T-cell (primary cell): Measurements from ENCODE around the gene GET4. TPM values are rescaled to one million over a fixed set of nuclear protein-coding genes. Genes with fewer than 3 reads are reported as not detected.

Experiments used
- ATAC-seq, 4 experiments: fragments of 200-7000 bp in 3 of 4; fragments of 150-1000 bp in 1 of 4; cut with Tn5 transposase; replicated peaks in 1 of 4; 1 replicate in 3 of 4; 2 replicates in 1 of 4; pipeline ENCODE4 v1.10.0; 2021; ENCODE audit warnings: moderate library complexity in 3 of 4, mild to moderate bottlenecking in 2 of 4, moderate number of reproducible peaks in 1 of 4
- CTCF ChIA-PET, 2 donors: fragments of 300-600 bp; sonication (Branson Sonifier 250); formaldehyde crosslinking; loops; one replicate each; lab custom pipeline; 2022; ENCODE audit warnings: antibody characterized with exemption in 2 of 2; lab: Charles Lee
- POLR2A ChIA-PET, 2 donors: fragments of 300-600 bp; sonication (Branson Sonifier 250); formaldehyde crosslinking; loops; one replicate each; lab custom pipeline; 2022; ENCODE audit warnings: antibody characterized with exemption in 2 of 2; lab: Charles Lee
- DNase-seq, 35 experiments: peaks; one replicate each; pipeline versions ENCODE4 v3.0.0 to v3.0.0-alpha.2; 2013 to 2023
- H3K27ac ChIP-seq: one replicate; pipeline ENCODE4 v1.5.1; 2013; ENCODE audit warnings: low read length
- H3K27me3 ChIP-seq, 2 experiments: replicated peaks in 1 of 2; 1 replicate in 1 of 2; 2 replicates in 1 of 2; pipeline versions ENCODE4 v1.6.1 to v1.7.0; 2013; ENCODE audit warnings: low read length in 1 of 2, mixed read lengths in 1 of 2; ENCODE audit not compliant: control insufficient read depth in 2 of 2, insufficient read depth in 2 of 2; ENCODE audit errors: extremely low read depth in 1 of 2
- H3K36me3 ChIP-seq, 2 donors: 1 replicate in 1 of 2; 2 replicates in 1 of 2; pipeline versions ENCODE4 v1.6.1 to v1.7.0; 2013; ENCODE audit warnings: low read length in 1 of 2; ENCODE audit not compliant: control insufficient read depth in 2 of 2, insufficient read depth in 1 of 2; ENCODE audit errors: extremely low read depth in 1 of 2
- H3K4me1 ChIP-seq, 2 experiments: 1 replicate in 1 of 2; 2 replicates in 1 of 2; pipeline versions ENCODE4 v1.6.1 to v1.7.0; 2013; ENCODE audit warnings: low read length in 2 of 2, mixed read lengths in 1 of 2; ENCODE audit not compliant: insufficient read depth in 2 of 2, control insufficient read depth in 1 of 2; ENCODE audit errors: extremely low read depth in 1 of 2
- H3K4me3 ChIP-seq, 2 donors: 1 replicate in 1 of 2; 2 replicates in 1 of 2; pipeline versions ENCODE4 v1.5.1 to v1.7.0; 2013; ENCODE audit warnings: mild to moderate bottlenecking in 2 of 2, low read length in 1 of 2, moderate library complexity in 1 of 2; ENCODE audit not compliant: control insufficient read depth in 1 of 2; ENCODE audit errors: extremely low read depth in 1 of 2
- H3K9me3 ChIP-seq: 2 replicates; pipeline ENCODE4 v1.7.0; 2013
- H3K27ac Mint-ChIP-seq, 2 donors: one replicate each; pipeline ENCODE4 v1.8.0; 2020 to 2021; ENCODE audit warnings: mild to moderate bottlenecking in 2 of 2, mixed read lengths in 2 of 2
- H3K27me3 Mint-ChIP-seq, 2 donors: one replicate each; pipeline ENCODE4 v1.8.0; 2021 to 2022; ENCODE audit warnings: mixed read lengths in 2 of 2
- H3K36me3 Mint-ChIP-seq: one replicate; pipeline ENCODE4 v1.8.0; 2021; ENCODE audit warnings: mixed read lengths
- H3K4me1 Mint-ChIP-seq, 3 donors: one replicate each; pipeline ENCODE4 v1.8.0; 2020 to 2022; ENCODE audit warnings: mixed read lengths in 3 of 3, mild to moderate bottlenecking in 1 of 3
- H3K4me3 Mint-ChIP-seq, 3 donors: one replicate each; pipeline ENCODE4 v1.8.0; 2020 to 2022; ENCODE audit warnings: mild to moderate bottlenecking in 3 of 3, mixed read lengths in 3 of 3, moderate library complexity in 3 of 3
- H3K9me3 Mint-ChIP-seq, 3 donors: one replicate each; pipeline ENCODE4 v1.8.0; 2020 to 2022; ENCODE audit warnings: mixed read lengths in 3 of 3
- WGBS: methylation state at CpG from one replicate; pipeline ENCODE4 v1.1.5; 2013; ENCODE audit warnings: missing lambda C conversion rate; ENCODE audit not compliant: insufficient coverage; 5-methylcytosine and 5-hydroxymethylcytosine counted together
- total RNA-seq, 35 experiments: library from RNA in 6 of 35; stranded (reverse) in 6 of 35; fragments of 120-200 nt in 1 of 35; gene quantifications; one replicate each; pipeline versions ENCODE4 v1.2.1 to v1.2.4 and lab custom pipeline; 2013 to 2026

GET4 gene
- total RNA-seq, 5 donors from 2014 or later (not counting 1 experiment from before 2014, with no cell fraction given): 52.2 to 76.4 (median 54.7) TPM

DNA sequence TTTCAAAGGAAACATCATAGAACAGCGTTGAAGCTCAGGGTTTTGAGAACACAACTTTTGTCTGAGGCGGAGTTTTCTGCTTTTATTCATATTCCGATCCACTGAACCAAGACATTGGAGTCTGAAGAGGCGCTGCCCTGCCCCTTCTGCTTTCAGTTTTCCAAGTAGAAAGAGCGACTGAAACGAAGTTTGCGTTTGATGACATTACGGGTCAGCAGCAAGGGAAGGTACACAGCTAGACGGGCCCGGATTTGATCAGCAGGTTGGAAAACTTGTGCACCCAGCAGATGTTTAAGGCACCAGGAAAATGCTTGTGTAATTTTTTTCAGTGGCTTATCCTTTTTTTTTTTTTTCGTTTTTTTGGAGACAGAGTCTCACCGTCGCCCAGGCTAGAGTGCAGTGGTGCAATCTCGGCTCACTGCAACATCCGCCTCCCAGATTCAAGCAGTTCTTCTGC lies 43.4 kb upstream of the GET4 start:
- Mint-ChIP-seq H3K4me3 (peak overlapping the region; percentile 72 to 85 (median 80)), H3K4me1 (peaks cover 63 to 88% (median 71%) of the 10 kb centered on the region in 3 donors), H3K36me3 (peaks cover 22% of the 10 kb centered on the region), H3K27me3 (no peaks in the 10 kb centered on the region), H3K9me3 (no peaks in the 10 kb centered on the region), H3K27ac (peak overlapping the region; percentile 95 to 99)
- Histone ChIP-seq H3K4me1 (peaks cover 24 to 52% of the 10 kb centered on the region in 2 experiments), H3K27ac (peak overlapping the region; percentile 88), H3K36me3 (peaks cover 6 to 8% of the 10 kb centered on the region in 2 donors), H3K9me3 (no peaks in the 10 kb centered on the region), H3K27me3 (no peaks in the 10 kb centered on the region), H3K4me3 (peak overlapping the region in 1 of 2 donors; percentile 18)
- ChIA-PET CTCF (interaction anchor here in 1 of 2 donors (0.6 to 0.7 kb wide), 2 partner anchors 12 to 16 kb away, joined by 3 to 4 read pairs; no protein-coding TSS in a partner anchor), POLR2A (no interaction called here)
- ATAC-seq: no peak
- WGBS: 89% methylated on average over 10 of the region's 15 CpGs
- DNase-seq: no peak

DNA sequence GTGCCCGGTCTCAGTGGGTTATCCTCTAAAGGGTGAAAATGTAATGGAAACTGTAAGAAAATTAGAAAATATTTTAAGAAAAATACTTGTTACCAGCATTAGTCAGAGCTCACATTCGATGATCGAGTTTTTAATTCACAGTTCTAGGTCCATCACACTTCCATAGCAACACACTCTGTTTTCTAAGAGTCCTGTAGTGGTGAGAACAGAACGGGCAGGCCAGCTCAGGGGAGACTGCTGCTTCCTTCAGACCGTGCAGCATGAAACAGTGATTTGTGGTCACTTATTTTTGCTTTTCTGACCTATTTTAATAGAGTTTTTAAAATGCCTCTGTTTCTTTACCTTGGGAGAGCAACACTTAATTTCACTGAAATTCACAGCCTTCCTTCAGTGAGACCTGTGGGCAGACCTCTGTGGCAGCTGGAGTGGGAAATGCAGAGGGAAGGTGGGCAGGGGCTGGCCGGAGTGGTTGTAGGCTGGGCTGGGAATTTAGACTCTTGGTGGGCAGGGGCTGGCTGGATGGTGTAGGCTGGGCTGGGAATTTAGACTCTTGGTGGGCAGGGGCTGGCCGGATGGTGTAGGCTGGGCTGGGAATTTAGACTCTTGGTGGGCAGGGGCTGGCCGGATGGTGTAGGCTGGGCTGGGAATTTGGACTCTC lies 42.6 kb upstream of the GET4 start:
- H3K36me3 Mint-ChIP-seq: peaks cover 27% of the 10 kb centered on the region
- no peak overlapping the region for H3K4me3 ChIP-seq
- no peaks in the 10 kb centered on the region for H3K9me3 ChIP-seq
- 100% methylated on average over 3 of the region's 8 CpGs for WGBS
- peak overlapping the region; percentile 49 to 99 for H3K27ac Mint-ChIP-seq
- no peak overlapping the region for H3K27ac ChIP-seq
- peaks cover 6 to 8% of the 10 kb centered on the region in 2 donors for H3K36me3 ChIP-seq
- DNase-seq: no peak
- POLR2A ChIA-PET: no interaction called here
- H3K27me3 ChIP-seq: no peaks in the 10 kb centered on the region
- peaks cover 24 to 50% of the 10 kb centered on the region in 2 experiments for H3K4me1 ChIP-seq
- no peaks in the 10 kb centered on the region for H3K9me3 Mint-ChIP-seq
- H3K4me1 Mint-ChIP-seq: peaks cover 59 to 83% (median 66%) of the 10 kb centered on the region in 3 donors
- H3K4me3 Mint-ChIP-seq: no peak overlapping the region
- H3K27me3 Mint-ChIP-seq: no peaks in the 10 kb centered on the region
- no peak for ATAC-seq
- CTCF ChIA-PET: interaction anchor here in 1 of 2 donors (0.7 kb wide), 1 partner anchor 16 kb away, joined by 3 read pairs; no protein-coding TSS in a partner anchor

DNA sequence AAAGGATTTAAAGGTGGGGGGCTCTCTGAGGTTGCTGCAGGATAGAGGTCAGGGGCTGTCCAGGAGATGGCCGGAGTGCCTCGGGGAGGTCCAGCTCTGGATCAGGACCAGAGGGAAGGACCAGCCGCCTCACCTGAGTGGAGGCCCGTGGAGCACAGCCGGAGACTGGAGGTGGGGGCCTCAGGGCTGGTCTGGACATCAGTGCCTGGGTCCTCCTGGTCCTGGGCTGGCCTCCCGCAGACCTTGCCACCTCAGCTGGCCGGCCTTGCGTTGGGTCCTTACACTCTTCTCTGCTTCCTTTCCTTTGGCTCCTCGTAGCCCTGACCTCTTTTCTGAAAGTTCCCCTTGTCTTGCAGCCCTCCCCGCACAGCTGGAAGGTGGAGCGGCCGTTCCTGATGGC lies 42.1 kb upstream of the GET4 start:
- peaks cover 32% of the 10 kb centered on the region for H3K36me3 Mint-ChIP-seq
- H3K36me3 ChIP-seq: peaks cover 8 to 11% of the 10 kb centered on the region in 2 donors
- POLR2A ChIA-PET: no interaction called here

DNA sequence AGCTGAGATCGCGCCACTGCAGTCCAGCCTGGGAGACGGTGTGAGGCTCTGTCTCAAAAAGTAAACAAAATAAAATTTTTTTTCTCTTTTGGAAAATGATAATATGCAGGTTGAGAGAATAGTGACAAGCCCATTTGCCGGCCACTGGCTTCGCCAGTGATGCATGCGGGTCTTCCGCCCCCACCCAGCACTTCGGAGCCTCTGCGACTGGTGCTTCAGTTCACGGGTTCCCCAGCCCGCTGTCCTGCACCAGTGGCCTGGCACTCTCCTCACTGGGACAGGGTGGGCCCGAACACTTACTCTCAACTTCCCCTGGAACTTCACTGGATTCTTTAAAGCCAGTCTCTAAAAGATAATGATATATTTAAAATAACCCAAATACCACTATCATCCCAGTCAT lies 41.3 kb upstream of the GET4 start:
- Histone ChIP-seq H3K4me1 (peaks cover 24 to 47% of the 10 kb centered on the region in 2 experiments), H3K36me3 (peaks cover 8 to 16% of the 10 kb centered on the region in 2 donors), H3K27ac (no peak overlapping the region), H3K27me3 (no peaks in the 10 kb centered on the region), H3K4me3 (no peak overlapping the region), H3K9me3 (no peaks in the 10 kb centered on the region)
- Mint-ChIP-seq H3K4me3 (no peak overlapping the region), H3K9me3 (no peaks in the 10 kb centered on the region), H3K27ac (peak overlapping the region in 1 of 2 donors; percentile 49), H3K36me3 (peaks cover 36% of the 10 kb centered on the region), H3K4me1 (peaks cover 50 to 73% (median 54%) of the 10 kb centered on the region in 3 donors), H3K27me3 (no peaks in the 10 kb centered on the region)
- ATAC-seq: no peak
- 94% methylated on average over 7 of the region's 12 CpGs for WGBS
- no peak for DNase-seq
- CTCF ChIA-PET: no interaction called here
- POLR2A ChIA-PET: no interaction called here

More for the DNA sequence above, 42.1 kb upstream of the GET4 start:
- no peak for ATAC-seq
- no peaks in the 10 kb centered on the region for H3K27me3 Mint-ChIP-seq
- Histone ChIP-seq H3K4me3 (no peak overlapping the region), H3K27me3 (no peaks in the 10 kb centered on the region), H3K9me3 (no peaks in the 10 kb centered on the region), H3K4me1 (peaks cover 24 to 48% of the 10 kb centered on the region in 2 experiments), H3K27ac (no peak overlapping the region)
- peaks cover 55 to 79% (median 60%) of the 10 kb centered on the region in 3 donors for H3K4me1 Mint-ChIP-seq
- peak overlapping the region; percentile 49 to 52 for H3K27ac Mint-ChIP-seq
- H3K4me3 Mint-ChIP-seq: peak overlapping the region in 1 of 3 donors; percentile 24
- no peaks in the 10 kb centered on the region for H3K9me3 Mint-ChIP-seq
- CTCF ChIA-PET: no interaction called here
- WGBS: 95% methylated on average over 12 of the region's 12 CpGs
- DNase-seq: no peak

- CTCF ChIA-PET: no interaction called here
- peak overlapping the region in 1 of 3 donors; percentile 56 for H3K4me3 Mint-ChIP-seq
- no peaks in the 10 kb centered on the region for H3K27me3 ChIP-seq
- H3K27me3 Mint-ChIP-seq: no peaks in the 10 kb centered on the region
- no peaks in the 10 kb centered on the region for H3K9me3 ChIP-seq
- ATAC-seq (no peak), DNase-seq (no peak)
- POLR2A ChIA-PET: no interaction called here
- H3K9me3 Mint-ChIP-seq: no peaks in the 10 kb centered on the region
- peak overlapping the region; percentile 34 to 89 for H3K27ac Mint-ChIP-seq
- H3K4me1 Mint-ChIP-seq: peaks cover 43 to 66% (median 47%) of the 10 kb centered on the region in 3 donors
- H3K27ac ChIP-seq: no peak overlapping the region
- H3K4me3 ChIP-seq: no peak overlapping the region
- WGBS: 87% methylated on average over 27 of the region's 27 CpGs
- peaks cover 10 to 20% of the 10 kb centered on the region in 2 donors for H3K36me3 ChIP-seq
- peaks cover 18 to 39% of the 10 kb centered on the region in 2 experiments for H3K4me1 ChIP-seq
- peaks cover 36% of the 10 kb centered on the region for H3K36me3 Mint-ChIP-seq
These were observed 40.6 kb upstream of the GET4 start for GRCh38 chr7:835485-836401.

DNA sequence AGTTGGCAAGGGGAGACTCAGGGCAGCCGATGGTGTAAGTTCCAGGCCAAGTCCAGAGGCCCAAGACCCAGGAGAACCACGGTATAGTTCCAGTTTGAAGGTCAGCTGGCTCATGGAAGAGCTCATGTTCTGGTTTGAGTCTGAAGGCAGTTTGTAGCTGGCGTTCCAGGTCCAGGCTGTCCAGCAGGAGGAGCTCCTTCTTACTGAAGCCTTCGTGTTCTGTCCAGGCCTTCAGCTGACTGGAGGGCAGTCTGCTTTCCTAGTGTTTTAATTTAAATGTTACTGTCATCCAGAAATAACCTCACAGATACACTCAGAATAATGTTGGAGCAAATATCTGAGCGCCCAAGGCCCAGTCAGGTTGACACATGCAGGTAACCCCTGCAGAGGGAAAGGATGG lies 39.9 kb upstream of the GET4 start:
- Histone ChIP-seq H3K4me1 (peaks cover 14 to 33% of the 10 kb centered on the region in 2 experiments), H3K4me3 (no peak overlapping the region), H3K9me3 (no peaks in the 10 kb centered on the region), H3K27ac (no peak overlapping the region), H3K27me3 (no peaks in the 10 kb centered on the region), H3K36me3 (peaks cover 10 to 20% of the 10 kb centered on the region in 2 donors)
- no peak for ATAC-seq
- Mint-ChIP-seq H3K27ac (peak overlapping the region; percentile 48 to 89), H3K9me3 (no peaks in the 10 kb centered on the region), H3K27me3 (no peaks in the 10 kb centered on the region), H3K36me3 (peaks cover 39% of the 10 kb centered on the region), H3K4me3 (peak overlapping the region in 1 of 3 donors; percentile 56), H3K4me1 (peaks cover 36 to 59% (median 40%) of the 10 kb centered on the region in 3 donors)
- WGBS: 82% methylated on average over 4 of the region's 5 CpGs
- no peak for DNase-seq
- ChIA-PET POLR2A (no interaction called here), CTCF (no interaction called here)
